Vagina (tissue), 2 donors: ENCODE results near the gene KIF3A. TPM values are rescaled to one million over a fixed set of nuclear protein-coding genes. Genes with fewer than 3 reads are reported as not detected.

Experiments
- DNase-seq, 2 donors: peaks; one replicate each; pipeline ENCODE4 v3.0.0-alpha.2; 2017; ENCODE audit errors: extremely low spot score in 2 of 2
- H3K27ac ChIP-seq: fragments of 200-600 bp; sonication (generic); one replicate; pipeline ENCODE4 v1.5.1; 2019
- H3K27me3 ChIP-seq: fragments of 200-600 bp; sonication (generic); one replicate; pipeline ENCODE4 v1.5.1; 2019
- H3K36me3 ChIP-seq, 2 donors: fragments of 200-600 bp; sonication (generic); one replicate each; pipeline ENCODE4 v1.5.1; 2017 to 2019
- H3K4me1 ChIP-seq: fragments of 200-600 bp; sonication (generic); one replicate; pipeline ENCODE4 v1.5.1; 2019
- H3K4me3 ChIP-seq, 2 donors: fragments of 200-600 bp; sonication (generic); 1 replicate in 1 of 2; 2 replicates in 1 of 2; pipeline ENCODE4 v1.5.1; 2016 to 2019
- H3K9me3 ChIP-seq: fragments of 200-600 bp; sonication (generic); one replicate; pipeline ENCODE4 v1.5.1; 2019
- POLR2A ChIP-seq, 2 donors: fragments of 450-650 bp; IDR thresholded peaks; one replicate each; pipeline ENCODE4 v1.6.1; 2017; ENCODE audit warnings: antibody characterized with exemption in 2 of 2, mild to moderate bottlenecking in 2 of 2, moderate library complexity in 2 of 2
- POLR2AphosphoS5 ChIP-seq, 2 donors: sonication (generic); formaldehyde crosslinking; IDR thresholded peaks; one replicate each; pipeline ENCODE4 v1.9.0; 2017; ENCODE audit warnings: antibody characterized with exemption in 2 of 2, mild to moderate bottlenecking in 2 of 2, low read depth in 1 of 2; ENCODE audit not compliant: insufficient read depth in 1 of 2
- intact Hi-C: fragments of 100-400 bp; cut with DNase I; formaldehyde crosslinking; loops from one replicate; pipeline ENCODE4 v1.15.1; 2023
- total RNA-seq: library from RNA; depleted of rRNA; stranded (reverse); fragments of >200 nt; gene quantifications from one replicate; pipeline ENCODE4 v1.2.3, GENCODE V29; 2016
- TF ChIP-seq, protein P1 (sequence below), 3 experiments: fragments of 450-650 bp in 2 of 3; fragments of 200-600 bp in 1 of 3; sonication (generic) in 1 of 3; IDR thresholded peaks; one replicate each; pipeline ENCODE4 v1.5.1; 2017 to 2019; ENCODE audit warnings: antibody characterized with exemption in 3 of 3, mild to moderate bottlenecking in 2 of 3, moderate library complexity in 2 of 3

Gene KIF3A
- total RNA-seq, 1 donor from 2014 or later, result 20.6 TPM

DNA sequence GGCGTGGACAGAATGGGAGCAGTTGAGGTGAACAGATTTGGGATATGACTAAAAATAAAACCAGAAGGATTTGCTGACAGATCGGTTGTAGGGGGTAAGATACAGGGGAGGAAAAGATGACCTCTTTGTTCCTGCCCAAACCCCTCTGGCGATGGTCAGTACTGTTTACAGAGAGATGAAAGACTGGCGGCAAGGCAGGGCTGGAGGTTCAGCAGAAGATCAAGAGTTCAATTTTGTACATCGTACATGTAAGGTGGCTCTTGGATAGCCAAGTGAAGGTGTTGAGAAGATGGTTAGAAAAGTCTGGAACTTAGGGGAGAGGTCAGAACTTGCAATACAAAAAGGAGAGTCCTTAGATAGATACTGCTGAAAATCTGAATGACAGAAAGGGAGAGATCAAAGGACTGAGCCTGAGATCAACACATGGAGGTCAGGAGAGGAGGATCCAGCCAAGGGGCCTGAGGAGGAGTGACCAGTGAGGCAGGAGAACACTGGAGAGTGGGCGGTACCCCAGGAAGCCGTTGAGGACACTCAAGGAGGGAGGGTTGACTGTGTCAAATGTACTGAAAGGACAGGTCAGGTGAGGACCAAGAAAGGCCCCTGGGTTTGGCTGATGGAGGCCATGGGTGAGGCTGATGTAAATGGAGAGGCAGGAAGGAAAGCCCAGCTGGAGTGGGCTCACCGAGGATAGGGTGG is 56.4 kb downstream of the KIF3A start:
- peaks cover 10% of the 10 kb centered on the region for H3K4me1 ChIP-seq
- intact Hi-C loops, result no loop called here
- peak in 1 of 2 donors; percentile 81 for DNase-seq
- H3K27me3 ChIP-seq, result no peaks in the 10 kb centered on the region
- H3K36me3 ChIP-seq, result no peaks in the 10 kb centered on the region
- no peak overlapping the region for H3K27ac ChIP-seq
- no peak for TF ChIP-seq POLR2A (IDR thresholded peaks at IDR 0.05)
- no peak overlapping the region for H3K4me3 ChIP-seq
- H3K9me3 ChIP-seq, result no peaks in the 10 kb centered on the region

DNA sequence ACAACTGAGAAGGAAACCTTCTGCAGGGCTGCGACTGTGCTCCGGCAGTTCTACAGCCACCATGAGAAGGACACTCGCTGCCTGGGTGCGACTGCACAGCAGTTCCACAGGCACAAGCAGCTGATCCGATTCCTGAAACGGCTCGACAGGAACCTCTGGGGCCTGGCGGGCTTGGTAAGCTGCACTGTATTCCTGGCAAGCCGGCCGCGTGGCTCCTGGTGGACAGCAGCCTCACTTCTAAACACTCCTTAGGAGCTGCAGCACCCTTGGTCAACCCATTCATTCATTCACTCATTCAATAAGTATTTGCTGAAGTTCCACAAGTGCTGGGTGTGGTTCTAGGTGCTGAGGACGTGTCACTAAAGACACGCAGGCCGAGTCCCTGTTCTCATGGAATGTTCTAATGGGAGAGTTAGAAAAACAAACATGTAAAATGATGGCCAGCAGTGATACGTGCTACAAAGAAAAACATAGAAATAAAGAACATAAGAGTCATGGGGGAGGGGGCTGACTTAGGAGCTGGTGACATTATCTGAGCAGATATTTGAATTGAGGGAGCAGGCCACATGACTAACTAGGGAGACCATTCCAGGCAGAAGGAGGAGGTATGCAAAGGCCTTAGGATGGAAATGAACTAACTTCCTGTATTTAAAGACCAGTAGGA is 57.5 kb downstream of the KIF3A start:
- DNase-seq, result no peak
- TF ChIP-seq POLR2AphosphoS5 (IDR thresholded peaks at IDR 0.05; ENCODE audit: insufficient read depth in 1 of 2, low read depth in 1 of 2) (no peak), POLR2A (IDR thresholded peaks at IDR 0.05) (no peak)
- TF ChIP-seq, protein P1, sequence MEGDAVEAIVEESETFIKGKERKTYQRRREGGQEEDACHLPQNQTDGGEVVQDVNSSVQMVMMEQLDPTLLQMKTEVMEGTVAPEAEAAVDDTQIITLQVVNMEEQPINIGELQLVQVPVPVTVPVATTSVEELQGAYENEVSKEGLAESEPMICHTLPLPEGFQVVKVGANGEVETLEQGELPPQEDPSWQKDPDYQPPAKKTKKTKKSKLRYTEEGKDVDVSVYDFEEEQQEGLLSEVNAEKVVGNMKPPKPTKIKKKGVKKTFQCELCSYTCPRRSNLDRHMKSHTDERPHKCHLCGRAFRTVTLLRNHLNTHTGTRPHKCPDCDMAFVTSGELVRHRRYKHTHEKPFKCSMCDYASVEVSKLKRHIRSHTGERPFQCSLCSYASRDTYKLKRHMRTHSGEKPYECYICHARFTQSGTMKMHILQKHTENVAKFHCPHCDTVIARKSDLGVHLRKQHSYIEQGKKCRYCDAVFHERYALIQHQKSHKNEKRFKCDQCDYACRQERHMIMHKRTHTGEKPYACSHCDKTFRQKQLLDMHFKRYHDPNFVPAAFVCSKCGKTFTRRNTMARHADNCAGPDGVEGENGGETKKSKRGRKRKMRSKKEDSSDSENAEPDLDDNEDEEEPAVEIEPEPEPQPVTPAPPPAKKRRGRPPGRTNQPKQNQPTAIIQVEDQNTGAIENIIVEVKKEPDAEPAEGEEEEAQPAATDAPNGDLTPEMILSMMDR (IDR thresholded peaks at IDR 0.05), result no peak
- Histone ChIP-seq H3K27me3 (no peaks in the 10 kb centered on the region), H3K36me3 (no peaks in the 10 kb centered on the region), H3K27ac (no peak overlapping the region), H3K4me3 (no peak overlapping the region), H3K4me1 (peaks cover 15% of the 10 kb centered on the region), H3K9me3 (no peaks in the 10 kb centered on the region)
- intact Hi-C loops, result no loop called here

DNA sequence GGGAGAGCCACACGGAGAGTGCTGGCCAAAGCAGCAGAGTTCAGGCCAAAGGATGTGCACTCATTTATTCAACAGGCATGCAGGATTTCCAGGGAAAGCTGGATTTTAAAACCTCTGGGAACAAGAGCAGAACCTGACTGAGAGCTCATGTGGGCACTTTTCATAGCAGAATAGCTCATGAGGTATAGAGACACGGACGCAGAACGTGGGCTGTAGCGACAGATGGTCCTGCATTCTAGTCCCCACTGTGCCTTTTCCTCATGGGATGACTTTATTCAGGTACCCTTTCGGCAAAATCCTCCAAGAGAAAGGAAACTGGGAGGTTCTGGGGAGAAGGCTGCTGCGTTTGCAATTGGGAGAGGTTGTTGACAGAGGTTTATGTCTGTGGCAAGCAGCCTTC is 58.2 kb downstream of the KIF3A start:
- TF ChIP-seq POLR2AphosphoS5 (IDR thresholded peaks at IDR 0.05; ENCODE audit: insufficient read depth in 1 of 2, low read depth in 1 of 2) (no peak), POLR2A (IDR thresholded peaks at IDR 0.05) (no peak)
- TF ChIP-seq, protein P1 (IDR thresholded peaks at IDR 0.05), result no peak
- Histone ChIP-seq H3K9me3 (no peaks in the 10 kb centered on the region), H3K36me3 (no peaks in the 10 kb centered on the region), H3K27me3 (no peaks in the 10 kb centered on the region), H3K4me1 (peaks cover 20% of the 10 kb centered on the region), H3K27ac (no peak overlapping the region), H3K4me3 (no peak overlapping the region)
- intact Hi-C loops, result no loop called here
- DNase-seq, result no peak

DNA sequence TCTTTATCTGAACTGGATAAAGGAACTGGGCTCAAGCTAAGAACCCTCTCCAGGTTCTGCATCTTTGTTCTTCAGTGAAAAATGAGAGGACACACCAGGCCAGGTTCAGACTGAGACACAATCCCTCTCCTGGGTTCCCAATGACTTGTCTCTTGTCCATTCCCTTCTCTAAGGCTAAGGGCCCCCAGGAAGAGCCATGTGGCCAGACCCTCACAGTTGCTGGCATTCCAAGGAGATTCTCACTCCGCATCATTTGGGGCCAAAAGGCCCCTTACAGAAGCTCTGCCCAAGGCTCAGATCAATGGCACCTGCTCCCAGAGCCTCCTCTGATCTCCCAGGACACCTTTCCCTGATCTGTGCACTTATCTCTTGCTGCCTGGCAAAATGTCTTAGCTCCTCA is 58.6 kb downstream of the KIF3A start:
- H3K4me1 ChIP-seq, result peaks cover 25% of the 10 kb centered on the region
- DNase-seq, result no peak
- H3K36me3 ChIP-seq, result no peaks in the 10 kb centered on the region
- no peak overlapping the region for H3K4me3 ChIP-seq
- TF ChIP-seq, protein P1 (IDR thresholded peaks at IDR 0.05), result no peak
- TF ChIP-seq POLR2AphosphoS5 (IDR thresholded peaks at IDR 0.05; ENCODE audit: insufficient read depth in 1 of 2, low read depth in 1 of 2), result no peak
- no peak for TF ChIP-seq POLR2A (IDR thresholded peaks at IDR 0.05)
- H3K27me3 ChIP-seq, result no peaks in the 10 kb centered on the region
- H3K27ac ChIP-seq, result no peak overlapping the region
- no peaks in the 10 kb centered on the region for H3K9me3 ChIP-seq
- intact Hi-C loops, result no loop called here

DNA sequence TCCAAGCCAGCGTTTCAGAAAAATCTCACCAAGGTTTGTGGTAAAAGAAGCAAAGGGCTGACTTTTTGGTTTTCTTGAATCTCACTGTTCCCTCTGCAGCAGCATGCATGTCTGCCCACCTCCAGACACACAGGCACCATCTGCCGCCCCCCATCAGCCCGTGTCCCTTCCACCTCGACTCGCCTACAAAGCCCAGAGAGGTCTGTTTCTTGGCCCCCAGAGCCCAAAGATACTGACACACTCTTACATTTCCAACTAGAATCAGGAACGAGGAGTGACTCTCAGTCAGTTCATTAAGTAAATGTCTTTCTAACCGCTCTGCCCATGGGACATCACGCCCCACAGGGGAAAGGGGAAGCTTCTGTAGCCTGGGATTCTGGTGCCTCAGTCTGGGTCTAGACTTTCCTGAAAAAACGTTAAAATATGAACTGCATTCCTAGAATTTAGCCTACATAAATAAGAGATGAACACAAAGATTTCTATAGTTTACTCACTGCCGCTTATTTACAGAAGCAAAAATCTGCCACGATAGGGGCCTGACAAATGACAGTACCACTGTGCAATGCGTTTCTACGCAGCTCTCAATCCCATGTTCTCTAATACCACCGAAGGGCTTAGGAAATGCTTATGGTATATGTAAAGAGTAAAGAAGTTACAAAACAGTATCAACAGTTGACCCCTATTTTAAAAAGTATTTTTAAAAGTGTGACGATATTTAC is 59.5 kb downstream of the KIF3A start:
- no peak for DNase-seq
- H3K4me3 ChIP-seq, result no peak overlapping the region
- H3K27ac ChIP-seq, result peak overlapping the region; percentile 42
- peaks cover 26% of the 10 kb centered on the region for H3K4me1 ChIP-seq
- intact Hi-C loops, result no loop called here
- H3K27me3 ChIP-seq, result no peaks in the 10 kb centered on the region
- TF ChIP-seq, protein P1 (IDR thresholded peaks at IDR 0.05), result no peak
- TF ChIP-seq POLR2A (IDR thresholded peaks at IDR 0.05), result no peak
- TF ChIP-seq POLR2AphosphoS5 (IDR thresholded peaks at IDR 0.05; ENCODE audit: insufficient read depth in 1 of 2, low read depth in 1 of 2), result no peak
- no peaks in the 10 kb centered on the region for H3K9me3 ChIP-seq
- no peaks in the 10 kb centered on the region for H3K36me3 ChIP-seq
